GM21529 (cell line): Measurements from ENCODE around the gene RIMS4.

Experiments used
- ATAC-seq: cut with Tn5 transposase; IDR thresholded peaks from one replicate; pipeline ENCODE4 v1.9.1; 2021; ENCODE audit not compliant: unreplicated experiment

Gene RIMS4

DNA sequence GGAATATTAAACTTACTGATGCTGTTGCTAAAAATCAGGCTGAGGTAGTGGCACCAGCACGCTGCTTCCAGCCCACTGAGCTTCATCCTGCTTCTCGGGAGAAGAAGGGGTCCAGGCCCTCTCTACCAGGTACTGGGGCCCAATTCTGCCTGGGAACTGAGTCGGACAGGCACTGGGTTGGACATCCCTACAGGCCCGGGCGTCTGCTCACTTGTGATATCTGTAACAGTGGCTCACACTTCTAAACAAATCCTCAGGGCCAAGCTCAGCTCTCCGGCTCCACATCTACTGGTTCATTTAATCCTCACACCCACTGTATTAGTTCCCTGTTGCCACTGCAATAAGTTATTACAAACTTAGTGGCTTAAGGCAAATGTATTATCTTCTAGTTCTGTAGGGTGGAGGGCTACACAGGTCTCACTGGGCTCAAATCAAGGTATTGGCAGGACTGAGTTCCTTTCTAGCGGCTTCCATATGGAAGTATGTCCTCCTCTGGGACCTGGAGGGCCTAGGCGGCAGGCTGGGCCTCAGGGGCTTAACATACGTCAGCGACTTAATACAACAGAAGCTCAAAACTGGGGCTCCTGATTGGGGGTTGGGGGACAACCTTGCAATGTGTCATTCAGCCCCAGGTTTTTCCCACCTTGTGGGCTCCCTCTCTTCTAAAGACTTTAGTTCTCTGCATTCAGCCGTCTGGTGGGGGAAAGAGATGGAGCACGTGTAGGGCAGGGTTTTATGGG is 66.3 kb downstream of the RIMS4 start:
- ATAC-seq, result no peak

DNA sequence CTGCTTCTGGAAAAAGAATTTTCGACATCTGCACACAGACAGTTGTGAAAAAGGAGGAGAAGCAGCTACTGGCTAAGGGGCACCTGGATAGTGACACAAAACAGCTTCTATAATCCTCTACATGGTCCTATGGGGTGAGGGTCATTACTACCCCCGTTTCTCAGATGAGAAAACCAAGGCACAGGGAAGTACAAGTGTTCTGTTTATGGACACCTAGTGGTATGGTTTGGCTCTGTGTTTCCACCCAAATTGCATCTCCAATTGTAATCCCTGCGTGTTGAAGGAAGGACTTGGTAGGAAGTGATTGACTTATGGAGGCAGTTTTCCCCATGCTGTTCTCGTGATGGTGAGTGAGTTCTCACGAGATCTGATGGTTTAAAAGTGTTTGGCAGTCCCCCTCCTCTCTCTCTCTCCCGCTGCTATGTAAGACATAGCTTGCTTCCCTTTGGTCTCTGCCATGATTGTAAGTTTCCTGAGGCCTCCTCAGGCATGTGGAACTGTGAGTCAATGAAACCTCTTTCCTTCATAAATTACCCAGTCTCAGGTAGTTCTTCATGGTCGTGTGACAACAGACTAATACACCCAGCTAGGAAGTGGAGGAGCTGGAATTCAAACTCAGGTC is 67.2 kb downstream of the RIMS4 start:
- ATAC-seq, result no peak

DNA sequence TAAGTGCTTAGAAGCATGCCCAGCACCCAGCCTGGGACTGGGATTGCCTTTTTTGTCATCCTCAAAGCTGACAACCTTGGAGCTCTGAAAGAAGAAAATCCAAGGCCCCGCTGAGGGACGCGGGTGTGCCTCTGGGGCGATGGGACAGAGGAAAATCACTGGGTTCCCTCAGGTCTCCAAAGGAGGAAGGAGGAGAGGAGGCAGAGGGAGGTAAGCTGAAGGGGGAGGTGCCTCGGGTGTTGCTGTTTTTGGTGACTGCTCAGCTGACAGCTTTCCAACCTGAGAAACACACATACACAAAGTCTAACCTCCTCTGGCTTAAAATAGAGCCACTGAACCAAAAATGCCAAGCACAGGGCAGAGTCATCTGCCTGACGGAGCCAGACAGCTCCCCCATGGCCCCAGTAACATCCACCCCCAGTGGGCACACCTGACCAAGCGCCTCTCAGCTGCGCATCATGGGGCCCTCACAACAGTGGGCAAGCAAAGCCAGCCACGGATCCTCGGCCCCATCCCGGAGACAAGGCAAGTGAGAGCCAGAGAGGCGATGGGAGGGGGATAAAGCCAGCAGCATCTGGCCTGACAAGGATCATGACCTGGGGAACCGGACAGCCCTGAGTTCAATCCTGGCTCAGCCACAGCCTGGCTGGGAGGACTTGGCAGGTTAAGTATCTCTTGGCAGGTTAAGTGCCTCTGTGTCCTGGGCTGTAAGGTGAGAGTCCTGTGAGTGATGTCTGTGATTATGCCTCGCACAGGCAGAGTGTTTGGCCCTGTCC is 67.9 kb downstream of the RIMS4 start:
- ATAC-seq, result no peak

DNA sequence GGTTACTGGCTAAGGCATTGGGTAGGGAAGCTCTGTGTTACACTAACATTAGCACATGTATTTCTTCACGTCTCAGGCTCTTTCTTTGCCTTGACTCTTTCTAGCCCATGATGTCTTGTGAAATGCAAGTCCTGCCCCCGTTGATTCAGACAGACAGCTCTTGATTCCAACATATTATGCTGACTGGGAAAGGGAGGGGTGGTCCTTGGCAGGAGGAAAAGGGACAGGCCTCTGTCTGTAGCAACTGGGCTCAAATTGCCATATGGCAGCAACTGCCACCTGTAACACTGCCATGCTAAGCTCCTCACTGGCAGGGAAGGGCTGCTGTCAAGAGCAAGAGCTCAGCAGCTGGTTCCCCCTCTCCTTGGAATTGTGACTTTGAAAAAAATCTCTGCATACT is 70.4 kb downstream of the RIMS4 start:
- ATAC-seq, result no peak

- ATAC-seq, result peak; percentile 65
Measured at GRCh38 chr20:44738813-44739477, 71.4 kb downstream of the RIMS4 start.

GRCh38 chr20:44737116-44737515 is 73.2 kb downstream of the RIMS4 start:
- ATAC-seq, result no peak

- ATAC-seq, result no peak
Measured at GRCh38 chr20:44736170-44737021, 74.0 kb downstream of the RIMS4 start.

GRCh38 chr20:44735816-44736169 is 74.6 kb downstream of the RIMS4 start:
- no peak for ATAC-seq

- no peak for ATAC-seq
Measured at GRCh38 chr20:44734938-44735337, 75.4 kb downstream of the RIMS4 start.

DNA sequence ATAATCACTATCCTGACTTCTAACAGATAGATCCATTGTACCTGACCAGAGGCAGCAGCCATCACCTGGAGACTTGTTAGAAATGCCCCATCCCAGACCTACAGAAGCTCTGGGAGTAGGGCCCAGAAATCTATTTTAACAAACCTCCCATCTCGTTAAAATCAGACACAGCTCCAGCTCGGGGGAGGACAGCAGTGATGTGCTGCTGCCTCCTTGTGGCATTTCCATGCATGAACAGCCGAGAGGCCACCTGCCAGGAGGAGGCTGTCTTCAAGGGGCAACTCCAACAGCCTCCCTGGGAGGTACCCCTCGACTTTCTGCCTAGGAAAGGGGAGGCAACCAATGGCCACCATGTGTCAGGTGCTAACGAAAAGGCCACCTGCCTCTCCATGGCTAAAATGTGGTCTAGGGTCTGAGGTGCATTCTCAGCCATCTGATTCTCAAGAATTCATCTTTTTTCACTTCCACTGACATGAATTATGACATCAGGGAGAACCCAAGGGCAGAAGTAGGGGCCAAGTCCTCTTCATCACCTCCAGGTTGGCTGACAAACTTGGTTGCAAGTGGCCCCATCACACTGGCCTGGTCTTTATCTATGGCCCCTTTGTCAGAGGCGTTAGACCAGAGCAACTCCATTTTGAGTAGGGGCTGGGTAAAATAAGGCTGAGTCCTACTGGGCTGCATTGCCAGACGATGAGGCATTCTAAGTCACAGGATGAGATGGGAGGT is 76.8 kb downstream of the RIMS4 start:
- ATAC-seq, result no peak

DNA sequence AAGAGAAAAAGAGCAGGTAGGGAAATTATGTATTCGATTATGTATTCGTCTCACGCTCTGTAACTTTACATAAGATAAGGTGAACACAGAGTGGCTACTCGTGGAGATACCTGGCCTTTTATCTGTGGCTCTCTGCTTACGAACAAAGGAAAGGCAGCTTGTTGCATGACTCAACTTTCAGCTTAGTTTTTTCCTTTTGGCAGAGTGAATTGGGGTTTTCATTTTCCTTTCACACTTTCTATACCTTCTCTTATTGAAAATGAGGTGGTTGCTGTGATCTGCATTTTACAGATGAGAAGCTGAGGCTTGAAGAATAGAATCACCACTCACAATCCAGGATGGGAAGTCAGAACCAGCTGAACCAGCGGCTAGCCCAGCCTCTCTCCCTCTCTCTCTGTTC is 78.0 kb downstream of the RIMS4 start:
- no peak for ATAC-seq

- no peak for ATAC-seq
Measured at GRCh38 chr20:44731657-44732056, 78.7 kb downstream of the RIMS4 start.

DNA sequence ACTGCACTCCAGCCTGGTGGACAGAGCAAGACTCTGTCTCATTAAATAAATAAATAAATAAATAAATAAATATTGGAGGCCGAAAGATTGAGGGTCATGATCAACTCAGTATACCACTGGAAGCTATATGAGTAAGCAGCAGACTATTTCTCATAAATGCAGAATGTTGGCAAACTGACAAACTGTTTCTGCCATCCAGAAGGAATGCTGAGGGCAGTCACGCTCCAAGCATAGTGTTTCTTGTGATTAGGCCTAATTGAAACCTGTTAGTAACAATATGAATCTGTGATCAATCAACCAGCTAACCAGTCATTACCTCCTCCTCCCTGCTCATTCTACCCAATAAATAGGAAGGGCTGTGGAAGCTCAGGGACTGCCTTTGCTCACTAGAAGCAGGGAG is 79.9 kb downstream of the RIMS4 start:
- ATAC-seq, result no peak

DNA sequence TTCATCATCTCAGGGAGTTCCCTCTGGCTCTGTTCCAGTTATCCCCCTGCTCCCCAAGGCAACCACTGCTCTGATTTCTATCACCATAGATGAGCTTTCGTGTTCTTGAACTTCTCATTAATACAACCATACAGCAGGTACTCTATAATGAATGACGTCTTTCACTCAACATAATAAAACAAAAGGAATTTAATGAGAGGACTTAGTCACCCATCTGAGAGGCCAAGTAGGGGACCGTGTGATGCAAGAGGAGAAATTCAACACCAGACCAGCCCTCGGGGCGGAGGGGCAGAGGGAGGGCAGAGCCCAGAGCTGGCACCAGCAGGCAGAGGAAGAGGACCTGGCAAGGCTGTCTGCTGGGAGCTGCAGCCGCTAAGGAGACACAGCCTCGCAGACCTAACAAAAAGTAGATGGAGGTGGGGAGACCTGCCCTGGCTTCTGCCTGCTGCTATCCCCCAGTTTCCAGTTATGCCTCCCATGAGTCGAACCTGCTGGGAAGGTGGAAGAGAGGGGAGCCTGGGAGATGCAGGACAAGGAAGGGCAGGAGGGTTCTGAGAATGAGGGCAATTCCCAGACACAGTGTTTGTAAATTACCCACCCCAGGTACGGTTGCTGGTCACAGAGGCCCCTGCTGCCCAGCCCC is 81.4 kb downstream of the RIMS4 start:
- no peak for ATAC-seq

GRCh38 chr20:44727651-44728050 is 82.7 kb downstream of the RIMS4 start:
- ATAC-seq, result no peak

GRCh38 chr20:44727039-44727438 is 83.3 kb downstream of the RIMS4 start:
- no peak for ATAC-seq

DNA sequence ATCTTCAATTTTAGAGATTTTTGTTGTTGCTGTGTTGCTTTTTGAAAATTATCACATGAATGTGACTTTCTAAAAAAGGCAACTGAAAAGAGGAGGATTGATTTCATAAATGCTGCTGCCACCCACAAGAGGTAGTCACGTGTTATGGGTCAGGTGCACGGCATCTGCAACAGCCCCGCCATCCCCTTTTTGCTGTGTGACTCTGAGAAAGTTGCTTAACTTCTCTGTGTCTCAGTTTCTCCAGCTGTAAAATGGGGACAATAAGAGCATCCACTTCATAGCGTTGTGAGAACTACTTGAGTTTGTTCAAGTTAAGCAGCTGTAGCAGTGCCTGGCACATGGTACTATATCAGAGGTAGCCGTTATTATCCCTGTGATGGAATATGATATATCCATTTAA is 84.5 kb downstream of the RIMS4 start:
- ATAC-seq, result no peak

- no peak for ATAC-seq
Measured at GRCh38 chr20:44724423-44725091, 85.8 kb downstream of the RIMS4 start.

DNA sequence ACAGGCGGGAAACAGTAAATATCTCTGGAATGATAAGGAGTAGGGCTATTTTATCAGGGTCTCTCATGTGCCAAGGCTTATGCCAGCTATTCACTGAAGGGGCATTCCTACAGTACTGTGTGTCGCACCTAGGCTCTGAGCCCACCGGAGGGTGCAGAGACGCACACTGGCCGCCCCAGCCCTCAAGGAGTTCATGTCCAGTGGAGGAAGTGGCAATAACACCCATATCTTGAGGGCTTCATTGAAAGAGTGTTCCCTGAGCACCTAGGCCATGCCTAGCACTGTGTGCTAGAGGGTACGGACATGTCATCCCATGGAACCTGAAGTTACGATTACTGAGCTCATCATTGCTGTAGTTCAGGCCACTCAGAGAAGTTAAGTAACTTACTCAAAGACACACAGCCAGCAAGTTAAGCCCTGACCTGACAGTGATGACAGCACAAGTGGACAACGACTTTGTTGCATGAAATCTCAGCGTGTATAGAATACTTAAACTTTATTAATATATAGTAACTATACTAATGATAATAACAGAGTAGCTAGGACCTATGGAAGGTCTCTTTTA is 86.5 kb downstream of the RIMS4 start:
- ATAC-seq, result no peak
